ENCODE measurements around the gene MMP28.

- TF ChIP-seq CTCF (conservative IDR thresholded peaks at IDR 0.05; ENCODE audit: low read depth, low read length), result no peak
- TF ChIP-seq EZH2 (IDR thresholded peaks at IDR 0.05; ENCODE audit: low read length, unreplicated experiment), result no peak
These were observed 29.5 kb downstream of the MMP28 start for GRCh38 chr17:35765756-35766488.

Measured in PC-3 (cell line).